NK-92 (cell line): ENCODE measurements around the gene GLG1.
"Not testable (repeated sequence)": the region's sequence is repeated elsewhere in the genome, so short reads cannot be mapped to it uniquely, and the experiment has no call there.

Source experiments
- DNase-seq: peaks from one replicate; lab custom pipeline; 2025; ENCODE audit not compliant: unreplicated experiment; lab: John Stamatoyannopoulos, UW

The GLG1 gene

DNA sequence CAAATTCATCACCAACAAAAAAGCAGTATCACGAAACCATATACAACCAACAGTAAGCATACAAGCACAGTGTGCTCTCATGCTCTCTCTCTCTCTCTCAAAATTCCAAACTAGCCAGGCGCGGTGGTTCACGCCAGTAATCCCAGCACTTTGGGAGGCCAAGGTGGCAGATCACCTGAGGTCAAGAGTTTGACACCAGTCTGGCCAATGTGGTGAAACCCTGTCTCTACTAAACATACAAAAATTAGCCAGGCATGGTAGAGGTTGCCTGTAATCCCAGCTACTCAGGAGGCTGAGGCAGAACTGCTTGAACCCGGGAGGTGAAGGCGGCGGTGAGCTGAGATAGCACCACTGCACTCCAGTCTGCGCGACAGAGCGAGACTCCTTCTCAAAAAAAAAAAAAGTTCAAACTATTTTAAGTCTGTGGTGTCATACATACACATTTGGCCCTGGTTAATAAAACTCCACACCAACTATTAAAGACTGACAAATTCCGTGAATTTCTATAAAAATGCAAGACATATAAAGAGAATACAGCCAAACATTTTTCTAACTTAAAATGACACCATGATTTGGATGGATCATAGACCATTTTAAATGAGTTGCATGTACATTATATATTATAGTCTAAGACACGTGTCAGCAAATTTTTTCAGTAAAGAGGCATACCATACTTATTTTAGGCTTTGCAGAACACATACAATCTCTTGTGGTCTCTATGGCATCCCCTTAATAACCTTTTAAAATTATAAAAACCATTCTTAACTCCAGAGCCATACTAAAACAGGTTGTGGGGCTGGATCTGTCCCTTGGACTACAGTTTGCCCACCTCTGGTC lies 30.9 kb downstream of the GLG1 start:
- DNase-seq, result no peak

DNA sequence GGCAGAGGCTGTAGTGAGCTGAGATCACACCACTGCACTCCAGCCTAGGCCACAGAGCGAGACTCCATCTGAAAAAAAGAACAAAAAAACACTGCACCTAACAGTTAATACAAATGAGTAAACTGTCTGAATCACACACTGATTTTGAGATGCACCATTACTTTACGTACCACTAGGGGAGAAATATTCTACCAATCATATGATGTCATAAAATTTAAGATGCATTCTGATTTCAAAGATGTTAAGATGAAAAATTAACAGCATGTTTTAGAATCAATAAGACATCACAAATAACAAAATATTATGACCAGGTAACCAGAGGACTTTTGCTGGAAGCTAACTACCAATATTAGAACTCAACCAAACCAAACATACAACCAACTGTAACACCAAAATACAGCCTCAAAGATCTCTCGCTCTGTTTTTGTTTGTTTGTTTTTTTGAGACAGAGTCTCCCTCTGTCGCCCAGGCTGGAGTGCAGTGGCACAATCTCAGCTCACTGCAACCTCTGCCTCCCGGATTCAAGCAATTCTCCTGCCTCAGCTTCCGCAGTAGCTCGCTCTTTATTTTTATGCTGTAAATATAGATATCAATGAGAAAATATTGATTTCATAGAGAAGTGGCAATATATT lies 31.6 kb downstream of the GLG1 start:
- DNase-seq, result no peak

DNA sequence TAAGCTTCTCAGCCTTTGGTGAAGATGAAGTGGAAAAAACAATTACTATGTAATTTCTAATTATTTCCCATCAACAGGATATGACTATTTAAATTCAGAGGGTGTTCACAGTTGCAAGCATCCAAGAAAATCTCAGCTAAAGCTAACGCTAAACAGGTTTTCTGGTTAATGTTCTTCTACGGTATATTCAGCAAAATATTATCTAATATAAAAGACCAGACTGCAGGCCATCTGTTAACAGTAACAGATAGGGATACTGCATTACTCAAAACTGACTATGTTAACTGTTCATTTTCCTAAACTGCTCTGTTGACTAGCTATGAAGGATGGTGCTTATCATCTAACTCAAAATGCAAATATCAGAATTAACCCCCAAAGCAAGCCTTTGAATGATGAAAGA lies 32.8 kb downstream of the GLG1 start:
- DNase-seq, result no peak

DNA sequence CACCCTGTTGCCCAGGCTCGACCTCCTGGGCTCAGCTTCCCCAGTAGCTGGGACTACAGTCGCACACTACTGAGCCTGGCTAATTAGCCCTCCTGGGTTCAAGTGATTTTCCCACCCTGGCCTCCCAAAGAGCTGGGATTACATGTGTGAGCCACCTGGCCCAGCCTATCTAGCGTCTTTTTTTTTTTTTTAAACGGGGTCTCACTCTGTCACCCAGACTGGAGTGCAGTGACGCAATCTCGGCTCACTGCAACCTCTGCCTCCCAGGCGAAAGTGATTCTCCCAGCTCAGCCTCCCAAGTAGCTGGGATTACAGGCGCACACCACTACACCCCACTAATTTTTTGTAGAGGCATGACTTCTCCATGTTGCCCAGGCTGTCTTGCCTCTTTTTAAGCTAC lies 33.3 kb downstream of the GLG1 start:
- DNase-seq, result no peak

DNA sequence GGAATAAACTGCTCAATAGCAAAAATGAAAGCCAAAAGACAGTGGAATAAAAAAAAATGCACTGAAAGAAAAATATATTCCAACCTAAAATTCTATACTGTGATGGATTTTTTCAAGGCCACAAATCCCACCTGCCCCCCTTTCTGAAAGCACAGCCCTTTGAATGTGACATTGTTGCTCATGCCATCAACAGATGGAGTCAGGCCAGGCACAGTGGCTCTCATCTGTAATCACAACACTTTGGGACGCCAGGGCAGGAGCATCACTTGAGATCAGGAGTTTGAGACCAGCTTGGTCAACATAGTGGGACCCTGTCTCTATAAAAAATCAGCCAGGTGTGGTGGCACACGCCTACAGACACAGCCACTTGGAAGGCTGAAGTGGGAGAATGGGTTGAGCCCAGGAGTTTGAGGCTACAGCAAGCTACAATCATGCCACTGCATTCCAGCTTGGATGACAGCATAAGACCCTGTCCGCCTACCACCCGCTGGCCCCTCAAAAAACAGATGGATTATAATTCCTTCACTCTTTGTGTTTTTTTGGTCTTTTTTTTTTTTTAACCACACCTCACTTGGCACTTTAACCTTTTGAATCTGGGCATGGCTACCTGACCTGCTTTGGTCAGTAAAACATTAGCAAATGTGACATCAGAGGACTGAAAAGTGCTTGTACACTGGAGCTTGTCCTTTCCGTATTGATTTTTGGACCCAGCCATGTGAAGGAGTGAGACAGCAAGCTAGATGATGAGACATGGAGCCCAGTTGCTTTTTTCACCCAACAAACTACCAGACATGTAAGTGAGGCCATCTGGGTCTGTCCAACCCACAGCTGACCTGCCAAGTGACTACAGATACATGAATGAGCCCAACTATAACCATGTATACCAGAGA lies 36.3 kb downstream of the GLG1 start:
- no peak for DNase-seq

DNA sequence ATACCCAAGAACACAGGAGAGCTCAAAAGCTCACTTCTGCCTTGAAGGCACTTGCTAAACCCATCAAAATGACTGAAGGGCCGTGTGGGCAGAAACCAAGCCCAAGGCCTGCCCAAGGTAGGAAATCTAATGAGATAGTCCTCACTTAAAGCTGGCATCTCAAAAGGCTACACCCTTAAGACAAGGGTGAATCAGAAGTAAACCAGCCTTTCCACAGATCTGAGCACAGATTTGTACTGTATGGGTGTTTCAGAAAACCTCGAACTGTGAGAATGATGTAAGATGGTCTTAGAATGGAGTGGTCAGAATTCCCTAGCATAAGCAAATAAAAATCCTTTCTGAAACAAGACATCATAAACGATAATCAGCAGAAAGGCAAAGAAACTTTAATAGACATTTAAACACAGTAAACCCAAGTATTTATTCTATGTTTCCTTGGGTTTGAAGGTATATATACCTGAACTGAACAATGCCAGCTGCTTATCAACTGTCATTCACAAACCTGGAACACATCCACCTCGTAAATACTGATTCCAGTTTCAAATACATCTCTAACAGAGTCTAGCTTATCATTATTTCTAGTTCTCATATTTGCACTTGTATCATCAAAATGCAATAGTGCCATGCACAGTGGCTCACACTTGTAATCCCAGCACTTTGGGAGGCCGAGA lies 37.8 kb downstream of the GLG1 start:
- DNase-seq, result no peak

DNA sequence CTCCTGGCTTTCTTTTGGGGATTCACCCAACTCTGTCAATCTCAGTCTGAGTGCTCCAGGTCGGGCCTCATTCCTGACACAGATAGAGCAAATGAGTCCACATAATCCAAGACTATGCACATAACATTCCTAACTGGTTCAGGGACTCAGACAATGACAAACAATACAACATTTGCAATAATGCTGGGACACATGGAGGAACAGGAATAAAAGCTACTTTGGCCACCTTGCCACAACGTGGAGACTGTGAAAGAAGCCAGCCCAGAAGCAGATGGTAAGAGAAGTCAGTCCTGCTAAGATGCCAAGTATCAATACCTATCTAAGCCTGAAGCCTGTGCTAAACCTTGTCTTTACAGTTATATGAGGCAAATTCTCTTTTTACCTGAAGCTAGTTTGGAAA lies 39.0 kb downstream of the GLG1 start:
- DNase-seq, result no peak

DNA sequence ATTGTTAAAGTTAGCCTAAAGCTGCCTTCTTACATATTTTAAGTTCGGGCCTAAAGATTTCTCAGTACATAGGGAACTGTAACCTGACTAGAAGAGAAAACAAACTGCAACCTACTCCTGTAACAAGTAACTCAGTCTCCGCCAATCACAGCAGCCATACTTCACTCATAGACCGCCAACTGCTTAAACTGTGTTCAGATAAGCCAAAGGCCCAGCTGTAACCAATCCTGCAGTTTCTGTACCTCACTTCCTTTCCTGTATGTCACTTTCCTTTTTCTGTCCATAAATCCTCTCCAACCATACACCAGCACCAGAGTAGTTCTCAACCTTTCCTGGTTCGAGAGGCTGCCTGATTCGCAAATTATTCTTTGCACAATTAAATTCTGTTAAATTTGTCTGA lies 41.5 kb downstream of the GLG1 start:
- DNase-seq, result no peak

DNA sequence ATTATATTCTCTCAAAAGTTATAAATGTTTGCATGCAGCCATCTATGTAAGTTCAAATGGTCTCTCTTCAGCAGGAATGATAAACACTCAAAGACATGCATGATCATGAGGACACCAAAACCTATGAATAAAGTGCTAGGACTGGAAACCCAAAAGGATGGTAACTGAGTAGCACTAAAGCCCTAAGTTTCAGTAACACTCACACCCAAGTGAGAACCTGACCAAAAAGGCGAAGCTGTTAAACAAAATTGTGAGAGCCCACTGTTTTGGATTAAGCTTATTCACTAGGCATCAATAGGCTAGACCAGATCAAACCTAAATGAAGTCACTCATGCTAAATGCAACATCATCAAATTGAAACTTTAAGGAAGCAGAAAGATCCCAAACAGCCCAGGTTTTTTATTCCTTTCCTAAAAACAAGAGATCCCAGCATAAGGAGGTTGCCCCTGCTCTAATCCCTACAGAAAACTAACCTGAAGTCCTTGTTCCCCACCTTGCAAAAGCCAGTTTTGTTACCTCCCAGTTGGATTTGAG lies 42.4 kb downstream of the GLG1 start:
- DNase-seq, result no peak

DNA sequence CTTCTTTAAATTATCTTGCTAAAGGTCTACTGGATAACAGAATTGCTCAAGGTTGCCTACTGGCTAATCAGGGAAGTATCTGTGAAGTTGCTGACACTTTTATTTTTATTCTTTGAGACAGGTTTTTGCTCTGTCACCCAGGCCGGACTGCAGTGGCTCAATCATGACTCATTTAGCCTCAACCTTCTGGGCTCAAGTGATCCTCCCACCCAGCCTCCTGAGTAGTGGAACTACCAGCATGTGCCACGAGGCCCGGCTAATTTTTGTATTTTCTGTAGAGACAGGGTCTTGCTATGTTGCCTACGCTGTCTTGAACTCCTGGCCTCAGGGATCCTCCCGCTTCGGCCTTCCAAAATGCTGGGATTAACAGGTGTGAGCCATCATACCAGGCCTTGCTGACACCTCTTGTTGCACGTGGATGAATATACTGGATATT lies 43.1 kb downstream of the GLG1 start:
- no peak for DNase-seq

DNA sequence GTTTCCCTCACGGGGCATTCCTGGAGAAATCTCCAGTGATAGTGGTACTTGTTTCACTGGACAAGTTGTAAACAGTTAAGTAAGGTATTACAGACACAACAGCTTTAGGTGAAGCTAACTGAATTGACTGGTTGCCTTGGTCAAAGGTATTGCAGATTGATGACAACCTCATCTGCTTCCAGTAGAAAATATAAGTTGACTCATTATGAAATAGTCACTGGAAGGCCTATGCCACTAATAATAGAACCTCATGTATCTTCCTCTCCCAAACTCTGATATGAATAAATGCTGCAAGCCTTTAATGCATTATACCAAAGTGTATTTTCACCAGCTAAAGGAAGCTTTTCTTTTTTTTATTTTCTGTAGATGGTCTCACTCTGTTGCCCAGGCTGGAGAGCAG lies 44.8 kb downstream of the GLG1 start:
- DNase-seq, result no peak

DNA sequence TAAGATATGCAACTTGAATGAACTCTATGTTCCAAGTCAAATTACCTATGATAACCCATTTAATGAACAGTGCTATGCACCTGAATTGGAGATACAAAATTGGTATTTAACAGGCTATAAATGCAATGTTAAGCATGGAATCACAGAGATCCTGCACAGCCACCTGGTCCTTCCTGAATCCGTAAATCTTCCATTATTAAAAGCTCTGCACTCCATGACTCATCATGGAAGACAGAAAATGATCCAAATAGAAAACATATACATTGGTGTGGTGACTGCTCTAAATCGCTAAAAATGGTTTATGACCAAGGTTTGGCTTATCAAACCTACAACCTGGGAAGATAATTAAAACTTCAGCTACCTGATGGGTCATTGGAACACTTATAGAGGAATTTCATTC lies 45.3 kb downstream of the GLG1 start:
- no peak for DNase-seq

DNA sequence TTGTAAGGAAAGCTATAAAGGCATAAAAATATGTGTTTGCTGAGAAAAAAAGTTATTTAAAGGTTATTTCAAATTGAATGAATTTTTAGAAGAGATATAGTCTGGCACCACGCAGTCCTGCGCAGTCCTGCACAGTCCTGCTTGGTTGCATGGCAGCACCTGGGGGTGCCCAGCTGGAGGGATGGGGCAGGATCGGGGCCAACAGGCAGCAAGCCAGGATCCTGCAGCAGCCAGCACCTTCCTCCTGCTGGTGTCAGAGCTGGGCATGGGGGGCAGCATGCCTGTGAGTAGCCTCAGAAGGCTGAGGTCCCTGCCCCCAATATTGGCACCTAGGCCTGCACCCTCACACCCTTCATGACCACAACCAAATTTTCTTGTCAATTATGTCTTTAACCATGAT lies 46.0 kb downstream of the GLG1 start:
- no peak for DNase-seq

DNA sequence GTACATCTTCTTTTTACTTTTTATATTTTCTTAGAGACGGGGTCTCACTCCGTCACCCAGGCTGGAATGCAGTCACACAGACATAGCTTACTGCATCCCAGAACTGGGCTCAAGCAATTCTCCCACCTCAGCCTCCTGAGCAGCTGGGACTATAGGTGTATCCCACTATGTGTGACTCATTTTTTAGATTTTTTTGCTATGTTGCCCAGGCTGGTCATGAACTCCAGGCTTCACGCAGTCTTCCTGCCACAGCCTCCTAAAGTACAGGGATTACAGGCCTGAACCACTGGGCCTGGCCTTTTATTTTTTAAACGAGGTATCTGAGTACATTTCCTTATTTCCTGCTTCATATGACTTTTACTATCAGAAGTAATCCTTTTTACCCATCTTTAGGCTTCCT lies 48.0 kb downstream of the GLG1 start:
- no peak for DNase-seq

DNA sequence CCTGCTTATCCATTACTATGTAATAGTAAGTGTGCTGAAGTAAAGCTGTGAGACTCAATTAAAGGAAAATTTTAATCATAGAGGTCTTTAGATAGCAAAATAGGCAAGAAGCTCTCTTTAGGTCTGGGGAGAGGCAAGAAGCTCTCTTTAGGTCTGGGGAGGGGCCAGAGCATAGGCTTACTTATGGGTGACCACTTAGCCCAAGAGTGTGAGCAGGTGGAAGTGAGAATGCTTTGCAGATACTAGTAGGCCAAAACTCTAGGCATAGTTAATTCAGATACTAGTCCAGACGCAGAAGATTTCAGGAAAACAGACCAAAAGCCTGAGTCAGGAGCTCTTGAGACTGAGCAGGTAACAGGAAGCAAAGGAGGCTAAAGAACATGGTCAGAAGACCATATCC lies 49.6 kb downstream of the GLG1 start:
- DNase-seq, result no peak

DNA sequence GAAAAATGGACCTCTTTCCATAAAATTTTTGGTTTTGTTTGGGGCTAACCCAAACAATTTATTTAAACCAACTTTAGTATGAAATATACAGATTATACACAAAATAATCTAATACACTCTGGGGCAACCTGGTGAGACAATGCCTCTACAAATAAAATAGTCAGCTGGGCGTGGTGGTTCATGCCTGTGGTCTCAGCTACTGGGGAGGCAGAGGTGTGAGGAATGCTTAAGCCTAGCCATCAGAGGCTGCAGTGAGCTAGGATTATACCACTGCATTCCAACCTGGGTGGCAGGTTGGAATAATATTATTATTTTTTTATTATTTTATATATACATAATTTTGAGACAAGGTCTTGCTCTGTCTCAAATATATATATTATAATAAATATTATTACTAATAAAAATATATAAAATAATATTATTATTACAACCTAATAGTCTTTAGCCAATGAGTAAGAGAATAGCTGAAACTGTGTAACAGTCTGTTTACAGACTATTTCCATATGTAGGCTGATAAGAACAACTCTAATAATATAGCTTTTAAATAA lies 50.5 kb downstream of the GLG1 start:
- no peak for DNase-seq

DNA sequence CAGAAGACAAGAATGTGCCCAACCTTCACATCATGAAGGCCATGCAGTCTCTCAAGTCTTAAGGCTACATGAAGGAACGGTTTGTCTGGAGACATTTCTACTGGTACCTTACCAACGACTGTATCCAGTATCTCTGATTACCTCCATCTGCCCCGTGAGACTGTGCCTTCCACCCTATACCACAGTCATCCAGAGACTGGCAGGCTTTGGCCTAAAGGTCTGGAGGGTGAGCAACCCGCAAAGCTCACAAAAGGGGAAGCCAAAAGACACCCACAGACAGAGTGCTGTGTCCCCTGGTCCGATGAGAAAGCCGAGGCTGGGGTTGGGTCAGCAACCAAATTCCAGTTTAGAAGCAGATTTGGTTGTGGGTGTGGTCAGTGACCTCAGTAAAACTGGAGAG lies 54.6 kb downstream of the GLG1 start:
- DNase-seq, result not testable (repeated sequence)

DNA sequence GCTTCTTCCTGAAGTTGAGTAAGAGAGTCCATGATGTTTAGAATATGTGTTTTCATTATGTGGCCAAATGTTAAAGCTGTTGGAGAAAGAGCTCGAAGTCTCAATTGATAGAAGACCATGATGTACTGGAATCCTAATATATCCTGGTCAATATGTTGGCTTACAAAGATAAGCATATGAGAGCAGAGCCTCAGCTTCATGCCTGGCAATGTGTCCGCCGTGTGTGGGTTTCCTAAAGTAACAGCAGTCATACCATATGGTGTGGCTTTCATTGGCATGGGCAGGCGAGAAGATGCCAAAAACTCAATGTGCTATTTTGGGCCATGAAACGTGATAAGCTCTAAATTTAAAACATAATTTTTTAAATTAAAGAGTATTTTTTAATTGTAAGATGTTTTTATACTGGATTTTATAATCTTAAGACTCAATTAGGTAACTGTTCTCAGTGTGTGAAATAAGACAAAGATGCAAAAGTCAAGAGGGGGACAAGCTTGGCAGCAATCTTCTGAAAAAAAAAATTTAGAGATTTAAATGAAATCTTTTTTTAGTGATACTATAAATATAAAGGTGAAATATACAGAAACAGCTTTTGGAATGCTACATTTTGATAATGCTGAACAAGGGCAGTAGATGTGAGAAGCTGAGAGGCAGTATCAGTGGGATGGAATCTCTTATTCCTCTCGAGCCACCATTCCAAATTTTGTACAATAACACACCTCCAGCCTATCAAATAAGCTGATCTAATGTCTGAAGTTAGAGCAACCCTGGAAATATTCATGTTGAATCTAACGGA lies 56.5 kb downstream of the GLG1 start:
- not testable (repeated sequence) for DNase-seq

DNA sequence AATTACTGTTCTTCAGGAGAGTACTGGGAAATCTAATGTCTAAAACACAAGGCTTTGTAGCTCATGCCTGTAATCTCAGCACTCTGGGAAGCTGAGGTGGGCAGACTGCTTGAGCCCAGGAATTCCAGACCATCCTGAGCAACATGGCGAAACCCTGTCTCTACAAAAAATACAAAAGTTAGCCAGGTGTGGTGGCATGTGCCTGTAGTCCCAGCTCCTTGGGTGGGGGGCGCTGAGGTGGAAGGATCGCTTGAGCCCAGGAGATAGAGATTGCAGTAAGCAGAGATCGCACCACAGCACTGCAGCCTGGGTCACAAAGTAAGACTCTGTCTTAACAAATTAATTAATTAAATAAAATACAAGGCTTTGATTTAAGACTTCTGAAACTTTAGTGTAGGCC lies 60.8 kb downstream of the GLG1 start:
- DNase-seq, result not testable (repeated sequence)
